HG03097 (cell line): ENCODE results near the gene HS6ST3.

Experiments
- ATAC-seq: cut with Tn5 transposase; IDR thresholded peaks from one replicate; pipeline ENCODE4 v1.9.1; 2021; ENCODE audit not compliant: unreplicated experiment, low FRiP score

Gene HS6ST3

GRCh38 chr13:96860882-96861281 lies 771.0 kb downstream of the HS6ST3 start:
- ATAC-seq = no peak

GRCh38 chr13:96862093-96862492 lies 772.2 kb downstream of the HS6ST3 start:
- no peak for ATAC-seq

GRCh38 chr13:96862999-96863398 lies 773.1 kb downstream of the HS6ST3 start:
- ATAC-seq = no peak

GRCh38 chr13:96871469-96871868 lies 781.6 kb downstream of the HS6ST3 start:
- no peak for ATAC-seq

GRCh38 chr13:96880419-96880818 lies 790.5 kb downstream of the HS6ST3 start:
- no peak for ATAC-seq
